Right forelimb (tissue), 1 donor: ENCODE results near the gene SMKR1.
"Not testable (repeated sequence)": the region's sequence is repeated elsewhere in the genome, so short reads cannot be mapped to it uniquely, and the experiment has no call there.

Experiments
- DNase-seq: peaks from one replicate; pipeline ENCODE4 v3.0.0-alpha.2; 2018

The SMKR1 gene

DNA sequence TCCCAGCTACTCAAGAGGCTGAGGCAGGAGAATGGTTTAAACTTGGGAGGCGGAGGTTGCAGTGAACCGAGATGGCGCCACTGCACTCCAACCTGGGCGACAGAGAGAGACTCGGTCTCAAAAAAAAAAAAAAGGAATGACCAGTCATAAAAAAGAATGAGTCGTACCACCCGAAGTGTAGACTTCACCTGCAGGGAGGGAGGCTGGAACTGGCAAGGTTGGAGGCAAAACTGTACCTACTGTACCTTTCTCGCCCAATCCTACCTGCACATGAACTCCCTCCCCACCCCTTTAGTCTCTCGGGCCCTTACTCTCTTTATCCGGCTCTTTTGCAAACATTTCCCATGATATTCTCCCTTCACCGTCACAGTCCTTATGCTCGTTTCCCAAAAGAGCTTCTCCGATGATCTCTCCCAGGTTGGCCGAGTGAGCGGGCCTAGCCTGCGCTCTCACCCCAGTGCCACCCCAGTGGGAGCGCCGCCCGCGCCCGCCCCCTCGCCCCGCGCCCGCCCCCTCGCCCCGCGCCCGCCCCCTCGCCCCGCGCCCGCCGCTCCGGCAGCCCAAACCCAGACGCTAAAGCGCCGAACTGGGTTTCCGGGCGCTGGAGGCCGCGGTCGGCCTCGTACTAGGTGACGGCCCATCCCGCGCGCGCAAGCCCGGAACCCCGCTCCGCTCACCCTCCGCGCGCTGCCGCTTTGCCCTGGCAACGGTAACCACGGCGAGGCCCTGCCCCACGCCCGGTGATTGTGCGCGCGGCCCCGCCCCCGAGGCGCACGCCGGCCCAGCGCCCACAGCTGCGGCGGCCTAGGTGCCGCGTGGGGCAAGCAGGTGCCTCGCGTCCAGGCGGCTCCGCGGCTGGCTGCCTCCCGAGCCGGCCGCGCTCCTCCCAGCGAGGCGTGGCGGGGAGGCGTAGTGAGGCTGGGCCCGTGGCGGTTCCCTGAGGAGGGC lies at the start of gene SMKR1:
TSS of gene SMKR1 (plus strand) at position 772 of the 948 bp plus-strand sequence. CDS start 294 bp downstream, outside the sequence.
- DNase-seq: peak; percentile 74

DNA sequence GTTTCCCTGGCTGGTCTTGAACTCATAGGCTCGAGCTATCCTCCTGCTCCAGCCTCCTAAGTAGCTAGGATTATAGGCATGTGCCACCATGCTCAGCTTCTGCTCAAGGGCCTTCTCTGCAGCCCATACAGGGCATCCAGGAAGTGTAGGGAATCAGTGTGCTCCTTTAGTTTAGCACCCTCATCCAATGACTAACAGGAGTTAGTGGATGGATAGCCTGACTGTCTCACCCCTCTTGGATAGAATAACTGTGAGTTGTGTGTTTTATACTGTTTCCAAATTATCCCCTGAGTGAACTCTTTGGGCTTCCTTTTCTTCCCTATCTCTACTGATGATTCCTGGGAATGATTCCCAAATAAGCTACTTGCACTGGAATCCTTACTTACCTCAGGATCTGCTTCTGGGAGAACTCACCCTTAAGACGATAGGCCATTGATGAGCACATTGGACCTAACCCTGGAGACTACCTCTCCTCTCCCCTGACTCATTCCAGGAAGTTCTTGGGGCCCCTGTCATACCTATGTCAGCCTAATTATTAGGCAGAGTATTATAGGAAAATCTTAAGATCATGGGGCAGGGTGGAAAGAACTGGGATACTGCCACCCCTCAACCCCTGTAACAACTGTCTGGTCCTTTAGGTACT lies 49.6 kb upstream of the SMKR1 start:
- DNase-seq: no peak

DNA sequence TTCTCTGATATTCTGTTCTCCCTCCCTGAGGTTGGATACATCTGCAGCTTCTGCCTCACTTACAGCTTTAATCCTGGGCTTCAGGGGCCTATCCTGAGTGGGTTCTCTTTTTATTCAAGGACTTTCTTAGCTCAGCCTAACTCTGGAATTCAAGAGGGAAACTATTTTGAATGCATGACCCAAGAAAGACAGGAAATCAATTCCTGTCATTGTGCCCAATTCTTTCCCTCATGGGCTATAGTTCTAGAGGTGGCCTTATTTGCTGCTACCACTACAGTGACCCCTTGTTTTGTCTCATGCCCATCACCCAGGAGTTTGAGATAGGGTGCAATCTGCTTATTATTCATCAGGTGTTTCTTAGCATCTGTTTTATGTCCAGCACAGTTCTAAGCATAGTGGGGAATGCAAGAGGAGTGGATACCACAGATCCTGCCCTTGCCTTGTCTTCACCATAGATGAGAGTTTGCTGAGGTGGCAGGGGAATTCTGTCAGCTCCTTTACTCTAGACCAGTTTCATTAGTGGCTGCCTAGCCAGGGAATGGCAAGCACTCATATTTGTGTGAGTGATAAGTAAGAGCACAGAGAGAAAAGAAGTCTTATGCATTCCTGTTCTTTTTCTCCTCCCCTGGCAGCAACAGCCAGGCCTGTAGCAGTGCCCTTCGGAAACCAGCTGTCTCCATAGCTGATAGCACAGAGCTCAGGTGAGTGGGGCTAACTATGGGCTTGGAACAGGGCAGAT lies 48.7 kb upstream of the SMKR1 start:
- DNase-seq: no peak

DNA sequence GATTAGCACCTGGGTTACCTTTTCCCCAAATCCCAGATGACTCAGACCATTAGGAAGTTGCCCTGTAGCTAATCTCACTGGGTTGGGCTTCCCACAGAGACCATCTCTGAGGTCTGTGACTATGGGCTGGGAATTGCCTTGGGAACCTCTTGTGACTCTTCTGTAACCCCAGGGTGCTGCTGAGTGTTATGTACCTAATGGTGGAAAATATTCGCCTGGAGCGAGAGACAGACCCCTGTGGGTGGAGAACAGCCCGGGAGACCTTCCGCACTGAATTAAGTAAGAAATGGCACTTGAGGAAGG lies 48.1 kb upstream of the SMKR1 start:
- DNase-seq: no peak

DNA sequence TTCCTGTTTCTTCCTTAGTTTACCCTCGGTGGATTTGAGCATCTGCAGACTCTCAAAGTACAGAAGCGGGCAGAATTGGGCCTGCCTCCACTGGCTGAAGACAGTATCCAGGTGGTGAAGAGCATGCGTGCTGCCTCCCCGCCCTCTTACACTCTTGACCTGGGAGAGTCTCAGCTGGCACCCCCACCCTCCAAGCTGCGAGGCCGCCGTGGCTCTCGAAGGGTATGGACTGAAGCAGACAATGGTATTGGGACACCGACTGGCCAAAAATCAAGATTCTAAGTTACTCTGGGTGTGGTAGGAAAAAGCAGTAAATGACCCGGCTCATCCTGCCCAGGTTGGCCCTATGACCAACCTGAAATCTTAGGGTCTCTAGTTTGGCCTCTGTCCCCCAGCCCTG lies 45.9 kb upstream of the SMKR1 start:
- DNase-seq: no peak

DNA sequence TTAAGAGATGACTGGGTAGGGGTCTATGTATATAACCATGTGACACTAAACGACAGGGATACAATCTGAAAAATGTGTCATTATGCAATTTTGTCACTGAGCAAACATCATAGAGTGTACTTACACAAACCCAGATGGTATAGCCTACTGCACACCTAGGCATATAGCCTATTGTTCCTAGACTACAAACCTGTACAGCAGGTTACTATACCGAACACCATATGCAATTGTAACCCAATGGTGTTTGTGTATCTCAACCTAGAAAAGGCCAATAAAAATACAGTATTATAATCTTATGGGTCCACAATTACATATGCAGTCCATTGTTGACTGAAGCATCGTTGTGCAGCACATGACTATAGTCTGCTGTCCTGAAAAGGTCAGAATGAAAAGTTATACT lies 45.2 kb upstream of the SMKR1 start:
- DNase-seq: no peak

DNA sequence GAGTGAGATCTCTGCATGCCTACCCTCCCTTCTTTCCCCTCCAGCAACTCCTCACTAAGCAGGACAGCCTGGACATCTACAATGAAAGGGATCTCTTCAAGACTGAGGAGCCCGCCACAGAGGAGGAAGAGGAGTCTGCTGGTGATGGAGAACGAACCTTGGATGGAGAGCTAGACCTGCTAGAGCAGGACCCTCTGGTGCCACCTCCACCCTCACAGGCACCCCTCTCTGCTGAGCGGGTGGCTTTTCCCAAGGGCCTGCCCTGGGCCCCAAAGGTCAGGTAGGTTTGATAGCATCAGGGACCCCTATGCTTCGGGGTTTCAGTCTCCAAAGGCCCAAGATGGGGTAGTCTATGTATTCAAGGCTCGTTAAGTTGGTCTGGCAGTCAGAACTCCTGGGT lies 44.2 kb upstream of the SMKR1 start:
- DNase-seq: no peak

DNA sequence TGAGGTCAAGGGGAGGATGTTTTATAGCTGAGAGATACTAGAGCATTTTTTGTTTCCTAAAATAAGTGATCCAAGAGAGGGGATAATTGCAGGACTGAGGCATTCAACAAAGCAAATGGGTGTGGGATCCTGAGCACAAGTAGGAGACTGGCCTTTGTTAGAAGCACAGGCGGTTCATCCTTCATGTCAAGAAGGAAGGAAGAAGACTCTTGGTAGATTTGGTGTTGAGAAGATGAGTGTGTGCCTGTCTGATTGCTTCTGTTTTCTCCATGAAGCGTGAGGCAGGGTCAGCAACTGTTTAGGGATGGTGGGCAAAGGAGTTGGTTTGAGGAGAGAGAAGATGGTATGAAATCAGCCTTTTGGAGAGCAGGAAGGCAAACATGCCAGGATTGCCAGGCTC lies 40.5 kb upstream of the SMKR1 start:
- DNase-seq: no peak

DNA sequence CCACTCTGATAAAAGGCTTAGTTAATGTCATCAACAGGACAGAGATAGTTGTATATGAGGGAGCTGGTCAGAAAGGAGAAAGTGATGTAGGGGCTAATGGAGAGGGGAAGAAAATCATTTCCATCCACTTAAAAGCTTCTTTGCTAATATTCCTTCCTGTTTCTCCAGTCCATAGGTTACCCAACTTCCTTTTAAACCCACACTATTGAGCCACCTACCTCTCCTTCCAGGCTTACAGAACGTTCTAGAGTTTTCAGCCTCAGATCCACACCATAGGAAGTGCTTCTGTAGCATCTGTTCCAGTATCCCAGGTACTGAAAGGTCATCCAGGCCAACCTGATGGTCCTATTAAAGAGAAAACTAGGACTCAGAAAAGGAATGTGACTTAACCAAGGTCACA lies 39.9 kb upstream of the SMKR1 start:
- no peak for DNase-seq

DNA sequence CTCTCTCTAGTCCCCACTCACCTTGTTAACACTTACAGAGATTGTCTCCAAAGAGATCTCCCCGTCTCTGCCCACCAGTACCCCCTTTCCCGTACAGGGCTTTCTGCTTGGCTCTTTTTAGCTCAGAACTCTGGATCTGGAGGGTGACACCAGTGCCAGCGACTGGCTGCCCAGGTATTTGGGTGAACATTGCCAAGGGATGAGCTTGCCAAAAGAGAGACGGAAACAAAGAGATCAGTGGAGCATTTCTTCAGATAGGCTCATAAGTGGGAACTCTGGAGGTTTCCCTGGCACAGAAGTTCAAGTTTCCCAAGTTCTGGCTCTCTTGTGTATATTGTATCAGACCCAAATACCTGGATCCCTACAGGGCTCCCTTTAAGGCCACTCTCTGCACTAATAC lies 38.1 kb upstream of the SMKR1 start:
- no peak for DNase-seq

DNA sequence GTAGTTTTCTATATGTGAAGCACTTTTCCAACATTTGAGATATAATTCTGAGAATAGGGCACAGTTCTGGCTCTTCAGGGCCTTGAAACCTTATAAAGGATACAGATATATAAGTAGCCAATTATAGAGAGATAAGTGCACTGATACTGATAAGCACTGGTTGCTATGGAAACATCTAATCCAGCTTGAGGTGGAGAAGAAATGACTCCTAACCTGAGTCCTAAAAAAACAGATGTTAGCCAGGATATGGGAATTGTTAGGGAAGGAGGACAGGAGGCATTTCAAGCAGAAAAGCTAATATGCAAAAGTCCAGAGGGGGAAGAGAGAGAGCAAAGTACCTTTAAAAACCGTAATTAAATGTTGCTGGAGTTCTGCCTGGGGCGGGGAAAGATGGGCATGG lies 37.3 kb upstream of the SMKR1 start:
- no peak for DNase-seq

DNA sequence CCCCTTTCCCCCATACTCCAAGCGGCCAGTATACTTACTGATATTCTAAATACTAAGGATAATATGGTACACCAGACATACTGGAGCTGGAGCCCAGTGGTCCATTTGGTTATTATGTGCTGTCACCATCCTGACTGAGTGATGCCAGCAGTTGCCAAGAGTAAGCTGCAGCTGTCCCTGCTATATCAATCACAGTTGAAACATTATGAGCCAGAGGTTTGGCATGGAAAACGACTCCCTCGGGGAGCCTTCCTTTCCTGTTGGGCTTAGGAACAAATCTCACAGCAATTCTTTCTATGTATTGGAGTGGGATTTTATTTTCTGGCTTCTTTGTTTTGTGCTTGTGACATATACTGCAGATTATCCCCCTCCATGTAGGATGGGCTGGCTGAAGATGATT lies 35.5 kb upstream of the SMKR1 start:
- peak; percentile 44 for DNase-seq

DNA sequence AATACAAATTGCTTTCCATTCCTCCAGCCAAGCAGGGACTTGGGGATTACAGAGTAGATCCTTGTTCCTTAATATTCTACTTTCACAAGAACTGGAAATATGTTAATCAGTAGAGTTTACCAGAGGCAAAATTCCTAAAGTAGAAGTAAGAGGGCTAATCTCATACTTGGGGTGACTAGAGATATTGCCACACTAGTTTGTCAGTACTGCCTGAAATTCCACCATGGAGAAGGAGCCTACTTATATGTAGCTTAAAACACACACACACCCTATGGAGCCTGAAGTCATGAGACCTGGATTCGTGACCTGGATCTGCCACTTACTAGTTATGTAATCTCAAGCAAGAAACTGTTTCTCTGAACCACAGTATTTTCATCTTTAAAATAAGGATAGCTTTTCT lies 34.2 kb upstream of the SMKR1 start:
- no peak for DNase-seq

DNA sequence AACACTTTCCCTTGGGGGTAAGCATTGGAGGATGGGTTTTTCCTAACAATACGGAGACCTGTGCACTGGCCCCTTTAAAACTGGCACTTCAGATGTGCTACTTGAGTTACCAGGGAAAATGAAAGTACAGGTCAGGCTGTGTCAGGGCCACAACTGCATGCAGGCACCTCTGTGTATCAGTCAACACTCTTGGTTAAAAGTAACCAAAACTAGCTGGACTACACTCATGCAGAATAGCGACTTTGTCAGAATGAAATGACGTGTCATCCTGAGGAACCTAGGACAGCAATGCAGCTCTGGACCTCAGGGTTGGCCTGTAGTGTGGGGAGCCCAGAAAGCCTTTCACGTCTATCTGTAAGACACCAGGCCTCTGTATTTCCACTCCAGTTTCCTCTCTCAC lies 33.8 kb upstream of the SMKR1 start:
- no peak for DNase-seq

DNA sequence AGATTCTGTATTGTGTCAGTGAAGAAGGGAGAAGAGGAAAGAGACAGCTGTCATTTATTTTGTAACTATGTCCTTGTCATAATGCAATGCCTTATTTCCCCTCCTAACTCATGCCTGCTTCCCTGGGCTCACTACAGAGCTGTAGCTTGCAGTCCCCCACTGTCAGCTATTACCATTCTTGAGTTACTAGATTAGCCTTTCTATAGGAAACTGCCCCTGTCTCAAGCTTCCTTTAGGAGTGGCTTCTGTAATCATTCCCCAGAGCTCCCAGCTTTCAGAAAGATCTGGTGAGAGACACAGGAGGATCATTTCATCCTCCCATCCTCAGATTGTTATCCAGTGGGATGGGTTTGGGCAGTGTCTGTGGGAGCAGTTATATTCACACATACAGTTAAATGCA lies 32.4 kb upstream of the SMKR1 start:
- no peak for DNase-seq

DNA sequence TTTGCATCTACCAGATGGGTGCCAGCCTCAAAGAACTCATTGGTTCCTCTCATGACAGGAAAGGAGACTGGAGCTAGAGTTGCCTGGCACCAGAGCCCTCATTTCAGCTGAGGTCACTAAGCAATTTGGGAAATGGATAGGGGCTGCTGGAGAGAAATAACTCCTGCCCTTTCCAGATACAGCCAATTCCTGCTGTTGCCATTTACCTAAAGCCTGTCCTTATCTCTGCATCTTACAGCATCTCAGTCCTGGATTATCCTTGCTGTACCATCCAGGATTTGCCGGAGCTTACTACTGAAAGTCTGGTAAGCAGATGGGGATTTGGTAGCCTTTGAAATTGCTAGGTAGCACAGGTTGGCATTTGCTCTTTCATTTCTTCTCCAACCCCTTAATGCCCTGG lies 31.9 kb upstream of the SMKR1 start:
- no peak for DNase-seq

DNA sequence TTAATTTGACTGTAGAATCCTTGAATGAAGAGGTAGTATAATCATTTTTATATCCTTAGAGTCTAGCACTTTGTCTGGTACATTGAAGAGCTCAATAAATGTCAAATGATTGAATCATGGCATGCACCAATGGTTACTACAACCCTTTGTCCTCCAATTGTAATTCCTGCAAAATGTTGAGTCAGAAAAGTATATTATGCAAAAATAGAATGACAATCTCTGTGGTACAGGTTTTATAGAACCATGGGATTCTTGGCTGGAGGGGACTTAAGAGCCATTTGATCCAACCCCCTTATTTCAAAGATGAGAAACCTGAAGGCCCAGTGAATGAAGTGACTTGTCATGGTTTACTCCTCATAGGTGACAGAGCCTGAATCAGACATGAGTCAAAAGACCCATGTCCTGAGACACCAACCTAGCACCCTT lies 30.9 kb upstream of the SMKR1 start:
- DNase-seq: no peak

DNA sequence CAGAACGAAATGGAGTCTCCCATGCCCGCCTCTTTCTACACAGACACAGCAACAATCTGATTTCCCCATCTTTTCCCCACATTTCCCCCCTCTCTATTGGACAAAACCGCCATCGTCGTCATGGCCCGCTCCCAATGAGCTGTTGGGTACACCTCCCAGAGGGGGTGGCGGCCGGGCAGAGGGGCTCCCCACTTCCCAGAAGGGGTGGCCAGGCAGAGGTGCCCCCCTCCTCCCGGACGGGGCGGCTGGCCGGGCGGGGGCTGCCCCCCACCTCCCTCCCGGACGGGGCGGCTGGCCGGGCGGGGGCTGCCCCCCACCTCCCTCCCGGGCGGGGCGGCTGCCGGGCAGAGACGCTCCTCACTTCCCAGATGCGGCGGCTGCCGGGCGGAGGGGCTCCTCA lies 26.4 kb upstream of the SMKR1 start:
- DNase-seq: not testable (repeated sequence)

DNA sequence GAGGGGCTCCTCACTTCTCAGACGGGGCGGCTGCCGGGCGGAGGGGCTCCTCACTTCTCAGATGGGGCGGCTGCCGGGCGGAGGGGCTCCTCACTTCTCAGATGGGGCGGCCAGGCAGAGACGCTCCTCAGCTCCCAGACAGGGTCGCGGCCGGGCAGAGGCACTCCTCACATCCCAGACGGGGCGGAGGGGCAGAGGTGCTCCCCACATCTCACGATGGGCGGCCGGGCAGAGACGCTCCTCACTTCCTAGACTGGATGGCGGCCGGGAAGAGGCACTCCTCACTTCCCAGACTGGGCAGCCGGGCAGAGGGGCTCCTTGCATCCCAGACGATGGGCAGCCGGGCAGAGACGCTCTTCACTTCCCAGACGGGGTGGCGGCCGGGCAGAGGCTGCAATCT lies 25.9 kb upstream of the SMKR1 start:
- DNase-seq: not testable (repeated sequence)

DNA sequence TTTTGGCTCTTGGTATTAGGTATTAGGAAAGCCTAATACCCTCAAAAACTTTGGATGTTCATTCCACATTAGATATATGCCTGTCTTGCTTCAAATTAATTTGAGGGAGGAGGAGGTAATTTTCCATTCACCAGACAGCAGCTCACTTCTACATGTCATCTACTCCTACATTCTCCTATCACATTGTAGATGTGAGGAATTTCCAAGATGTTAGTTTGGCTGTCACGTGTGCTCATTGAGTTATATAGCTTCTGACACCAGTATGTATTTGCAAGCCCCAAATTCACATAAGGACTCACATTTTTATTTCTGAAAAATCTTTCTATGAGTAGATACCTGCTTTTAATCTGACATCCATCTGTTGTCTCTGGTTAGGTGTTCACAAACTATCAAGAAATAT lies 22.5 kb upstream of the SMKR1 start:
- no peak for DNase-seq

DNA sequence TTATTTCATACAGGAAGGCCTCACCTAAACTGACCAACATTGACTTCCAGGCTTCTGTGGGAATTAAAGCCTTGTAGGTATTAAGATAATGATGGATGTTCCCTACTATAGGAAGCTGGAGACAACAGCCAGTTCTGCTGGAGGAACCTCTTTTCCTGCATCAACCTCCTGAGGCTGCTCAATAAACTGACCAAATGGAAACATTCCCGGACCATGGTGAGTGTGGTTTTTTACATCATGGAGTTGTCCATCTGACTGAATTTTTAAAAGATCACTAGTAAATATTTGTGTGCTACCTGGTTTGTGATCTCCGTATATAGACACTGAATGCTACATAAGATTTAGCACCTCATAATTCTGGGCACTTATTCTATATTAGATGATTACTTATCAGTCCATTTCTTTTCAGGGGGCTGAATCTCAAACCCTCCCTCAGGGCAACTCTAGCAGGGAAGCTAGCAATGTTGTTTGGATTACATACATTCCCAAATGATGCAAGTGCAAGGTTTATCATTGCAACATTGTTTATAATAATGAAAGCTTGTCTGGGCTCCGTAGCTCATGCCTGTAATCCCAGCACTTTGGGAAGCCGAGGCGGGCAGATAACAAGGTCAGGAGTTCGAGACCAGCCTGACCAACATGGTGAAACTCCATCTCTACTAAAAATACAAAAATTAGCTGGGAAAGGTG lies 21.5 kb upstream of the SMKR1 start:
- DNase-seq: no peak

DNA sequence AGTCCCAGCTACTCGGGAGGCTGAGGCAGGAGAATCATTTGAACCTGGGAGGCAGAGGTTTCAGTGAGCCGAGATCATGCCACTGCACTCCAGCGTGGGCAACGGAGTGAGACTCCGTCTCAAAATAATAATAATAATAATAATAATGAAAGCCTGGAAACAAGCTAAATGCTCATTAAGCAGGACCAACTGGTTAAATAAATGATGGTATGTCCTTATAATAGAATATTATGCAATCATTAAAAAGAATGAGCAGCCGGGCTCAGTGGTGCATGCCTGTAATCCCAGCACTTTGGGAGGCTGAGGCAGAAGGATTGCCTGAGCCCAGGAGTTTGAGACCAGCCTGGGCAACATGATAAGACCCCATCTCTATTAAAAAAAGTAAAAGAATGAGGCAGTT lies 21.0 kb upstream of the SMKR1 start:
- DNase-seq: not testable (repeated sequence)

DNA sequence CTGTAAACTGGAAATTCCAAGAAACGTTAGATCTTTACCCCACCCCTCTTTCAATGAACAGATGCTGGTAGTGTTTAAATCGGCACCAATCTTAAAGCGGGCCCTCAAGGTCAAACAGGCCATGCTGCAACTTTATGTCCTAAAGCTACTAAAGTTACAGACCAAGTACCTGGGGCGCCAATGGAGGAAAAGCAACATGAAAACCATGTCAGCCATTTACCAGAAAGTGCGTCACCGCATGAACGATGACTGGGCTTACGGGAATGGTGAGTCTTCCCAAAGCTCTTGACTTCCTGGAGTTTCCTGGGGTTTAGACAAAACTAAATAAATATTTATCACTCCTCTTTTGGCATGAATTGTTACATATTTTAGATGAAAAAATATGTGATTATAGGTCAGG lies 19.6 kb upstream of the SMKR1 start:
- no peak for DNase-seq
